Activated CD4-positive, alpha-beta memory T cell treated with anti-CD3 and anti-CD28 coated beads, Interleukin-2, amount 10 ng/mL, durations not matched to agents 7 days and 5 days (primary cell): ENCODE measurements around the gene TMEM181. TPM values are rescaled to one million over a fixed set of nuclear protein-coding genes. Genes with fewer than 3 reads are reported as not detected.
A peak's percentile ranks its signal among the peaks of the same experiment; 100 is the strongest.
"Not testable (repeated sequence)": the region's sequence is repeated elsewhere in the genome, so short reads cannot be mapped to it uniquely, and the experiment has no call there.

ENCODE experiments used
- CTCF ChIA-PET: fragments of 350-600 bp; sonication (Branson Sonifier 250); formaldehyde crosslinking; loops from one replicate; lab custom pipeline; 2021; ENCODE audit warnings: antibody characterized with exemption, inconsistent platforms; lab: Charles Lee
- POLR2A ChIA-PET: fragments of 350-600 bp; sonication (Branson Sonifier 250); formaldehyde crosslinking; loops from one replicate; lab custom pipeline; 2021; ENCODE audit warnings: antibody characterized with exemption; lab: Charles Lee
- DNase-seq: peaks from one replicate; pipeline ENCODE4 v3.0.0-alpha.2; 2020
- H3K27ac Mint-ChIP-seq: one replicate; pipeline ENCODE4 v1.8.0; 2021; ENCODE audit warnings: mild to moderate bottlenecking, mixed read lengths
- H3K27me3 Mint-ChIP-seq: one replicate; pipeline ENCODE4 v1.8.0; 2021; ENCODE audit warnings: mixed read lengths
- H3K36me3 Mint-ChIP-seq: one replicate; pipeline ENCODE4 v1.8.0; 2021; ENCODE audit warnings: low read depth, mixed read lengths
- H3K4me1 Mint-ChIP-seq: one replicate; pipeline ENCODE4 v1.8.0; 2021; ENCODE audit warnings: mixed read lengths
- H3K4me3 Mint-ChIP-seq: one replicate; pipeline ENCODE4 v1.8.0; 2021; ENCODE audit warnings: mild to moderate bottlenecking, mixed read lengths
- H3K9me3 Mint-ChIP-seq: one replicate; pipeline ENCODE4 v1.8.0; 2021; ENCODE audit warnings: mixed read lengths
- total RNA-seq, 2 experiments: library from RNA; stranded (reverse); gene quantifications; one replicate each; pipeline ENCODE4 v1.2.3, GENCODE V29; 2021

TMEM181 gene
- total RNA-seq, 2 experiments from 2014 or later: 20.2 to 20.5 TPM

- H3K36me3 Mint-ChIP-seq: peaks cover 61% of the 10 kb centered on the region
Observed at GRCh38 chr6:158653577-158654354, 93.9 kb downstream of the TMEM181 start.

DNA sequence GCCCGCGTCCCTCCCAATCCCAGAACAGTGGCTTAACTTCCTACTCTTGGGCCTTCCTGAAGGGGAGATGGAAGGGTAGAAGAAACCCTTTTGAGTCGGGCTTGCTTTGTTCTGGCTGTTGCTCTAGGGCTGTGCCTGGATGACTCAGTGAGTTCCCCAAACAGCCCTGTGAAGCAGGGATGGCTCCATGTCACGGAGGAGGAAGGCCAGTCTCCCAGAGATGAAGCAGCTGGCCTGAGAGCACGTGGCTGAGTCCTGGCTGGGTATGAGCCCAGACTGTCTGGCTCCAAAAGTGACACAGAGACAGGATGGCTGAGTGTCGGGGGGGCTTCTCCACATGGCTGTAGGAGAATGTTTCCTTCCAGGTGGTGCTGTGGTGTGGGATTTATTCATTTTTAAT lies 94.6 kb downstream of the TMEM181 start:
- DNase-seq: no peak
- no peaks in the 10 kb centered on the region for H3K9me3 Mint-ChIP-seq
- CTCF ChIA-PET: interaction anchor here (1.0 kb wide), 1 partner anchor 11 kb away, joined by 6 read pairs; the partner anchor contains the start of gene DYNLT1

More at GRCh38 chr6:158653577-158654354, 93.9 kb downstream of the TMEM181 start:
- DNase-seq: peak; percentile 96
- ChIA-PET POLR2A (interaction anchor here (0.7 to 8.4 kb wide), 12 partner anchors 8 to 446 kb away, joined by 3 to 192 read pairs (median 4); partner anchors contain the start of gene DYNLT1), CTCF (interaction anchor here (1.5 to 2.3 kb wide), 2 partner anchors 10 to 38 kb away, joined by 8 to 14 read pairs; partner anchors contain the start of gene DYNLT1)
- Mint-ChIP-seq H3K27ac (peak overlapping the region; percentile 98), H3K4me3 (peak overlapping the region; percentile 75), H3K4me1 (peaks cover 68% of the 10 kb centered on the region), H3K9me3 (no peaks in the 10 kb centered on the region), H3K27me3 (no peaks in the 10 kb centered on the region)

DNA sequence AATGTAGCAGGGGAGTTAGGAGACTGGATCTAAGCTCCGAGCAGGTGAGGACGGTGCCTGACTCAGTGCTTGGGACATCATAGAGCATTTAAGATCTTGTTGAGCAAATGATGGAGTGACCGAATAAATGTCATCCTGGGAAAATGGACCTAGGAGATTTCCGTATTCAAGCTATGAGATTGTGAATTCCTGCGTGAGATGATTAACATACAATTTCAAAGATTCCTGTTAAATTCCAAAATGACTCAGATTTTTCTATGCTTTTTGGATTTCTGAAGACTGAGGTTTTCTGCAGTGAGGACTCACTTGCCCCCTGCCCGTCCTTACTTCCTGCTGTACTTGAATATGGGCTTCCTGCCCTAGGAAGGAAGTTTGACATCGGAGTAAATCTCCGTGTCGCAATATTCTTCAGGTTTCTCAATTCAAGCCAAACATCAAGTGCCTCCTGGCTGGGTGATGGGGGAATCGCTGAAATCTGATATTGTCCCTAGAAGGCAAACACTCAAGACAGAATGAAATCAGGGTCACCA lies 95.1 kb downstream of the TMEM181 start:
- H3K36me3 Mint-ChIP-seq: peaks cover 63% of the 10 kb centered on the region
- peaks cover 71% of the 10 kb centered on the region for H3K4me1 Mint-ChIP-seq
- H3K4me3 Mint-ChIP-seq: peak overlapping the region; percentile 75
- POLR2A ChIA-PET: interaction anchor here (0.6 to 8.4 kb wide), 2 partner anchors 14 to 424 kb away, joined by 3 to 192 read pairs; partner anchors contain the start of gene DYNLT1
- H3K27ac Mint-ChIP-seq: peak overlapping the region; percentile 98
- no peak for DNase-seq
- H3K27me3 Mint-ChIP-seq: no peaks in the 10 kb centered on the region
- CTCF ChIA-PET: interaction anchor here (1.0 to 1.3 kb wide), 3 partner anchors 11 to 36 kb away, joined by 3 to 6 read pairs (median 4); partner anchors contain the start of gene DYNLT1
- H3K9me3 Mint-ChIP-seq: no peaks in the 10 kb centered on the region

More for the DNA sequence above, 94.6 kb downstream of the TMEM181 start:
- peak overlapping the region; percentile 98 for H3K27ac Mint-ChIP-seq
- H3K4me1 Mint-ChIP-seq: peaks cover 68% of the 10 kb centered on the region
- no peaks in the 10 kb centered on the region for H3K27me3 Mint-ChIP-seq
- H3K36me3 Mint-ChIP-seq: peaks cover 65% of the 10 kb centered on the region
- peak overlapping the region; percentile 75 for H3K4me3 Mint-ChIP-seq
- POLR2A ChIA-PET: interaction anchor here (1.2 to 8.4 kb wide), 5 partner anchors 7 to 386 kb away, joined by 3 to 192 read pairs (median 4); partner anchors contain the start of gene DYNLT1

- Mint-ChIP-seq H3K4me1 (peaks cover 77% of the 10 kb centered on the region), H3K27me3 (no peaks in the 10 kb centered on the region), H3K27ac (peak overlapping the region; percentile 98), H3K9me3 (no peaks in the 10 kb centered on the region), H3K4me3 (peak overlapping the region; percentile 75), H3K36me3 (peaks cover 69% of the 10 kb centered on the region)
- no peak for DNase-seq
- ChIA-PET POLR2A (interaction anchor here (0.6 to 8.4 kb wide), 2 partner anchors 15 to 425 kb away, joined by 3 to 192 read pairs; partner anchors contain the start of gene DYNLT1), CTCF (interaction anchor here (1.0 to 1.3 kb wide), 3 partner anchors 12 to 35 kb away, joined by 3 to 6 read pairs (median 4); partner anchors contain the start of gene DYNLT1)
Observed at GRCh38 chr6:158655569-158656450, 95.9 kb downstream of the TMEM181 start.

GRCh38 chr6:158656986-158657385 lies 97.1 kb downstream of the TMEM181 start:
- peak overlapping the region; percentile 3 for H3K27ac Mint-ChIP-seq
- peaks cover 69% of the 10 kb centered on the region for H3K36me3 Mint-ChIP-seq
- H3K27me3 Mint-ChIP-seq, POLR2A ChIA-PET, DNase-seq, H3K4me3 Mint-ChIP-seq, CTCF ChIA-PET, H3K9me3 Mint-ChIP-seq: not testable (repeated sequence)
- H3K4me1 Mint-ChIP-seq: peaks cover 75% of the 10 kb centered on the region

GRCh38 chr6:158660333-158660754 lies 100.5 kb downstream of the TMEM181 start:
- no peaks in the 10 kb centered on the region for H3K27me3 Mint-ChIP-seq
- H3K4me3 Mint-ChIP-seq: no peak overlapping the region
- peak; percentile 54 for DNase-seq
- H3K27ac Mint-ChIP-seq: no peak overlapping the region
- peaks cover 70% of the 10 kb centered on the region for H3K36me3 Mint-ChIP-seq
- ChIA-PET POLR2A (interaction anchor here (0.6 to 4.9 kb wide), 4 partner anchors 13 to 441 kb away, joined by 3 to 105 read pairs (median 4); partner anchors contain the start of genes DYNLT1 and SYTL3), CTCF (interaction anchor here (0.7 to 7.6 kb wide), 23 partner anchors 8 to 441 kb away, joined by 3 to 83 read pairs (median 6); partner anchors contain the start of genes DYNLT1 and SYTL3)
- H3K9me3 Mint-ChIP-seq: no peaks in the 10 kb centered on the region
- peaks cover 46% of the 10 kb centered on the region for H3K4me1 Mint-ChIP-seq

DNA sequence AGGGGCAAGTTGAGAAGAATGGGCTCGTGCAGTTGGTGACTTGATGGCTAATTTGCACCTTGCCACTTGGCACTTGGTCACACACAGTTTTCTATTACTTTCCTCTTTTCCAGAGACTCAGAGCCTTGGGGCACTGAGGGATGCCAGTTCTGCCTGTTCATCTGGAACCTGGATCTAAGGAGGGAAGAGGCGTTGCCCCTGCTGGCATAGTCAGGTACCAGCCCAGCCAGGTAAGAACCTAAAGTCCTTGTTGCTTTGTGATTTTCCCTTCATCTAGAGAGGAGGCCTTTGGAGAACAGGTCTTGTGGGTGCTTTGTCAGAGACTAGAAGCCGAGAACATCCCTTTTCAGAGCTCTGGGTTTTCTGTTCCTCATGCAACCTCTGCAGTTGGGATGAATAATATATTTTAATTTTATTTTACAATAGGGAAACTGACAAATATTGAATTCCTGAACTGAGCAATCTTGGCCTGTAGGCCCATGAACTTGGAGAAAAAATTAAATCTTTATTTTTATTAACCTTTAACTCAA lies 101.3 kb downstream of the TMEM181 start:
- Mint-ChIP-seq H3K4me1 (peaks cover 37% of the 10 kb centered on the region), H3K4me3 (no peak overlapping the region), H3K27ac (no peak overlapping the region), H3K27me3 (no peaks in the 10 kb centered on the region), H3K9me3 (no peaks in the 10 kb centered on the region), H3K36me3 (peaks cover 67% of the 10 kb centered on the region)
- POLR2A ChIA-PET: interaction anchor here (1.0 to 4.9 kb wide), 2 partner anchors 7 to 14 kb away, joined by 3 to 105 read pairs; partner anchors contain the start of genes DYNLT1 and SYTL3
- CTCF ChIA-PET: interaction anchor here (1.1 to 7.6 kb wide), 6 partner anchors 16 to 31 kb away, joined by 3 to 83 read pairs (median 9); partner anchors contain the start of gene DYNLT1
- no peak for DNase-seq

DNA sequence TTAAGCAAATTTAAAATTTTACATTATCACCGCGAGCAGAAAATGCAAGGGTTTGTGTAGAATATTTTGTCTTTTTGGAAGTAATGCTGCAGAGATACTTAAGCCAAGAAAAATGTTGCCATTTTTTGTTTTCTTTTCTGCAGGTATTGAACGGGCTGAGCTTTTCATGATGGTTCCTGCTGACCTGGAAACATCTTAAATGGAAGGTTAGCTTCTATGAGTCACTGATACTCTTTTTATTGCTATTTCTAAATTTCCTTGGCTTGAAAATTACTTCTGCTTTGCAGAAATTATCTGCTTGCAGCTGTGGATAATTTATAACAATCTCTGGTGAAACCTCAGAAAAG lies 102.7 kb downstream of the TMEM181 start:
- H3K36me3 Mint-ChIP-seq: peaks cover 68% of the 10 kb centered on the region
- POLR2A ChIA-PET: interaction anchor here (4.9 kb wide), 1 partner anchor 15 kb away, joined by 105 read pairs; the partner anchor contains the start of genes DYNLT1 and SYTL3
- no peak overlapping the region for H3K4me3 Mint-ChIP-seq
- H3K9me3 Mint-ChIP-seq: no peaks in the 10 kb centered on the region
- DNase-seq: no peak
- CTCF ChIA-PET: interaction anchor here (1.2 to 7.6 kb wide), 4 partner anchors 10 to 449 kb away, joined by 4 to 83 read pairs (median 6); partner anchors contain the start of gene DYNLT1
- H3K27me3 Mint-ChIP-seq: no peaks in the 10 kb centered on the region
- H3K4me1 Mint-ChIP-seq: peaks cover 31% of the 10 kb centered on the region
- no peak overlapping the region for H3K27ac Mint-ChIP-seq

DNA sequence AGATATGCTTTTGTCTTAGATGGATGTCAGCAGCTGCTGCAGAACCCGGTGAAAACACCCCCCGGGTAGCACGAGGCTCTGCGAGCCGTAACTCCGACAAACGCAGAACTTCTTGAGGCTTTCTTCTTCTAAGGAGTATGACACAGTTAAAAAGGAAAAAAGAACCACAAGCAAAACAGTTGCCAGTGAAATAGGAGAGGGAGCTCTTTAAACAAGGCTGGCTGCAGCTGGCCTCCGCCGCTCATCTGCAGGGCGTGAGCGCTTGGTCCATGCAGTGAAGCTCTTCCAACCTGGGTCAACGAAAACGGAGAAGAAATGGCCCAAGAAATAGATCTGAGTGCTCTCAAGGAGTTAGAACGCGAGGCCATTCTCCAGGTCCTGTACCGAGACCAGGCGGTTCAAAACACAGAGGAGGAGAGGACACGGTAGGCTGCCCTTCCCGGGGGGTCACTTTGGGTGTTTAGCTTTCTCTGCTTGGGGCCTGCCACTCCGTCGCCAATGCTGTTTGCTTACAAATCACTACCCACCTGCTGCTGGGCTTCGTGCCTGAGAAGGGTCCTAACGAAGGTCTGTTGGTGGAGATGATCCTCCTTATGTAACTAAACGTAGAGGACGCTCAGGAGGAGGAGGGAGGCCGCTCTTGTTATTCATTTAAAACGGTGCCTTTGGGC lies 103.2 kb downstream of the TMEM181 start:
- H3K27ac Mint-ChIP-seq: peak overlapping the region; percentile 19
- ChIA-PET CTCF (interaction anchor here (1.4 to 7.6 kb wide), 3 partner anchors 9 to 449 kb away, joined by 4 to 83 read pairs (median 5); no protein-coding TSS in a partner anchor), POLR2A (interaction anchor here (1.0 kb wide), 1 partner anchor 14 kb away, joined by 3 read pairs; the partner anchor contains the start of gene SYTL3)
- H3K4me3 Mint-ChIP-seq: no peak overlapping the region
- H3K36me3 Mint-ChIP-seq: peaks cover 70% of the 10 kb centered on the region
- no peaks in the 10 kb centered on the region for H3K27me3 Mint-ChIP-seq
- H3K9me3 Mint-ChIP-seq: no peaks in the 10 kb centered on the region
- peaks cover 31% of the 10 kb centered on the region for H3K4me1 Mint-ChIP-seq
- no peak for DNase-seq

- H3K27ac Mint-ChIP-seq: no peak overlapping the region
- H3K4me3 Mint-ChIP-seq: no peak overlapping the region
- CTCF ChIA-PET: interaction anchor here (1.4 to 7.6 kb wide), 3 partner anchors 9 to 450 kb away, joined by 4 to 83 read pairs (median 5); no protein-coding TSS in a partner anchor
- H3K36me3 Mint-ChIP-seq: peaks cover 74% of the 10 kb centered on the region
- POLR2A ChIA-PET: interaction anchor here (1.0 kb wide), 1 partner anchor 14 kb away, joined by 3 read pairs; the partner anchor contains the start of gene SYTL3
- DNase-seq: no peak
- H3K27me3 Mint-ChIP-seq: no peaks in the 10 kb centered on the region
- H3K4me1 Mint-ChIP-seq: peaks cover 33% of the 10 kb centered on the region
- no peaks in the 10 kb centered on the region for H3K9me3 Mint-ChIP-seq
Observed at GRCh38 chr6:158663625-158664165, 103.8 kb downstream of the TMEM181 start.
